GM12864 (cell line): ENCODE measurements around the gene TENM3.

Experiments used
- DNase-seq: peaks from one replicate; pipeline ENCODE4 v3.0.0-alpha.2; 2011; ENCODE audit warnings: low read depth
- H3K4me3 ChIP-seq: 2 replicates; pipeline ENCODE4 v1.5.1; 2011; ENCODE audit warnings: mild to moderate bottlenecking, low read depth, low read length, control low read depth
- CTCF ChIP-seq: IDR thresholded peaks from 2 replicates; pipeline ENCODE4 v1.5.1; 2011; ENCODE audit warnings: low read depth, mild to moderate bottlenecking, moderate library complexity, low read length, control low read depth, inconsistent platforms; ENCODE audit errors: missing control alignments

The TENM3 gene

GRCh38 chr4:182488896-182489295 lies 245.7 kb downstream of the TENM3 start:
- no peak for DNase-seq
- TF ChIP-seq CTCF, result no peak
- no peak overlapping the region for H3K4me3 ChIP-seq

GRCh38 chr4:182489607-182490006 lies 246.4 kb downstream of the TENM3 start:
- no peak for TF ChIP-seq CTCF
- no peak overlapping the region for H3K4me3 ChIP-seq
- DNase-seq, result no peak

GRCh38 chr4:182491719-182492118 lies 248.5 kb downstream of the TENM3 start:
- no peak for TF ChIP-seq CTCF
- no peak overlapping the region for H3K4me3 ChIP-seq
- no peak for DNase-seq

- no peak for DNase-seq
- H3K4me3 ChIP-seq, result no peak overlapping the region
- TF ChIP-seq CTCF, result no peak
Observed at GRCh38 chr4:182492423-182492822, 249.2 kb downstream of the TENM3 start.

GRCh38 chr4:182493377-182493776 lies 250.2 kb downstream of the TENM3 start:
- no peak for DNase-seq
- TF ChIP-seq CTCF, result no peak
- no peak overlapping the region for H3K4me3 ChIP-seq

GRCh38 chr4:182494103-182494502 lies 250.9 kb downstream of the TENM3 start:
- no peak overlapping the region for H3K4me3 ChIP-seq
- DNase-seq, result no peak
- no peak for TF ChIP-seq CTCF

GRCh38 chr4:182495031-182495430 lies 251.8 kb downstream of the TENM3 start:
- no peak for DNase-seq
- no peak overlapping the region for H3K4me3 ChIP-seq
- TF ChIP-seq CTCF, result no peak
